HepG2 (cell line): Measurements from ENCODE around the gene SSBP1. TPM values are rescaled to one million over a fixed set of nuclear protein-coding genes. Genes with fewer than 3 reads are reported as not detected.

ENCODE experiments used
- ATAC-seq: fragments of 200-7000 bp; cut with Tn5 transposase; 3 replicates; pipeline ENCODE4 v1.9.1; 2020; ENCODE audit warnings: mild to moderate bottlenecking, moderate library complexity
- BruUV-seq: library from RNA; stranded (reverse); fragments of 400-500 nt; replicated peaks from 2 replicates; lab custom pipeline; 2021; lab: Mats Ljungman, UMichigan
- CTCF ChIA-PET: fragments of 300-600 bp; formaldehyde crosslinking; extraction: SDS; loops from one replicate; lab custom pipeline; 2021; ENCODE audit warnings: low total read pairs, inconsistent platforms, low intra/inter-chr PET ratio; lab: Yijun Ruan, JAX
- POLR2A ChIA-PET: fragments of 350-600 bp; sonication (Branson Sonifier 250); formaldehyde crosslinking; loops from one replicate; lab custom pipeline; 2020; ENCODE audit warnings: antibody characterized with exemption, inconsistent platforms; lab: Yijun Ruan, JAX
- DNase-seq: peaks from one replicate; pipeline ENCODE4 v3.0.0-alpha.2; 2015; ENCODE audit warnings: low spot score
- FAIRE-seq: peaks from 3 replicates; lab custom pipeline; 2011; peaks lifted over from hg19 to GRCh38; lab: Jason Lieb, UNC
- H2AFZ ChIP-seq: one replicate; pipeline ENCODE4 v1.6.1; 2011; ENCODE audit warnings: low read length, inconsistent platforms
- H3K27ac ChIP-seq: fragments of 300-600 bp; 3 replicates; pipeline ENCODE4 v1.8.0; 2011; ENCODE audit warnings: mixed run types, mild to moderate bottlenecking, mixed read lengths, low read length, inconsistent platforms; ENCODE audit not compliant: insufficient read depth; ENCODE audit errors: extremely low read length
- H3K27me3 ChIP-seq, 2 experiments: fragments of 200-600 bp in 1 of 2; 2 replicates in 1 of 2; 3 replicates in 1 of 2; pipeline versions ENCODE4 v1.6.0 to v1.8.0; 2011; ENCODE audit warnings: low read length in 2 of 2, mild to moderate bottlenecking in 2 of 2, moderate library complexity in 2 of 2, inconsistent platforms in 1 of 2; ENCODE audit not compliant: insufficient read depth in 2 of 2, control insufficient read depth in 1 of 2
- H3K36me3 ChIP-seq, 2 experiments: fragments of 200-600 bp in 1 of 2; replicated peaks in 1 of 2; 2 replicates in 1 of 2; 3 replicates in 1 of 2; pipeline versions ENCODE4 v1.5.1 to v1.8.0; 2011; ENCODE audit warnings: low read length in 2 of 2, inconsistent platforms in 1 of 2; ENCODE audit not compliant: insufficient read depth in 2 of 2, control insufficient read depth in 1 of 2
- H3K4me1 ChIP-seq: 2 replicates; pipeline ENCODE4 v1.5.1; 2012; ENCODE audit warnings: low read length, inconsistent platforms; ENCODE audit not compliant: insufficient read depth
- H3K4me2 ChIP-seq: 2 replicates; pipeline ENCODE4 v1.6.0; 2011; ENCODE audit warnings: low read depth, low read length, inconsistent platforms
- H3K4me3 ChIP-seq, 3 experiments: fragments of 200-600 bp in 1 of 3; sonication (generic), shearing (Covaris generic) in 1 of 3; replicated peaks in 1 of 3; 2 replicates each; pipeline ENCODE4 v1.5.1; 2011 to 2016; ENCODE audit warnings: low read length in 3 of 3, inconsistent platforms in 2 of 3, low read depth in 2 of 3, mild to moderate bottlenecking in 2 of 3, control low read depth in 1 of 3, mixed read lengths in 1 of 3; ENCODE audit not compliant: insufficient read depth in 1 of 3
- H3K79me2 ChIP-seq: one replicate; pipeline ENCODE4 v1.6.1; 2011; ENCODE audit warnings: low read length, inconsistent platforms; ENCODE audit not compliant: insufficient read depth
- H3K9ac ChIP-seq: 2 replicates; pipeline ENCODE4 v1.6.0; 2011; ENCODE audit warnings: mild to moderate bottlenecking, low read depth, low read length, inconsistent platforms; ENCODE audit not compliant: insufficient read depth
- H3K9me3 ChIP-seq: 2 replicates; pipeline ENCODE4 v1.5.1; 2012; ENCODE audit warnings: mild to moderate bottlenecking, low read length
- H4K20me1 ChIP-seq: 2 replicates; pipeline ENCODE4 v1.6.0; 2011; ENCODE audit warnings: inconsistent platforms, mild to moderate bottlenecking, low read length, moderate library complexity; ENCODE audit not compliant: insufficient read depth
- ARID2 ChIP-seq: sonication (generic); formaldehyde crosslinking; IDR thresholded peaks from 2 replicates; pipeline ENCODE4 v1.8.1; 2022; ENCODE audit warnings: mild to moderate bottlenecking, missing genetic modification reagents, borderline replicate concordance
- CENPBD1 ChIP-seq: sonication (generic); formaldehyde crosslinking; IDR thresholded peaks from 2 replicates; pipeline ENCODE4 v1.8.0; 2022; ENCODE audit warnings: missing genetic modification reagents, low read depth, mild to moderate bottlenecking, borderline replicate concordance
- HMG20A ChIP-seq: IDR thresholded peaks from 2 replicates; pipeline ENCODE4 v1.6.1; 2016; ENCODE audit warnings: borderline replicate concordance
- MTA3 ChIP-seq: sonication (generic); formaldehyde crosslinking; IDR thresholded peaks from 2 replicates; pipeline ENCODE4 v1.4.0; 2020; ENCODE audit warnings: missing genetic modification reagents
- NFRKB ChIP-seq: fragments of 450-650 bp; IDR thresholded peaks from 2 replicates; pipeline ENCODE4 v1.6.1; 2017
- RAD21 ChIP-seq: fragments of 450-650 bp; formaldehyde crosslinking; IDR thresholded peaks from 2 replicates; pipeline ENCODE4 v1.5.0; 2020; ENCODE audit warnings: mild to moderate bottlenecking
- RARG ChIP-seq: sonication (generic); formaldehyde crosslinking; IDR thresholded peaks from 2 replicates; pipeline ENCODE4 v1.4.0; 2020; ENCODE audit warnings: low read depth, mild to moderate bottlenecking, missing genetic modification reagents
- YEATS4 ChIP-seq: sonication (generic); formaldehyde crosslinking; IDR thresholded peaks from 2 replicates; pipeline ENCODE4 v1.4.0; 2020; ENCODE audit warnings: missing genetic modification reagents, borderline replicate concordance
- ZBTB25 ChIP-seq: IDR thresholded peaks from 2 replicates; pipeline ENCODE4 v1.6.1; 2018; ENCODE audit warnings: missing genetic modification reagents
- ZFP82 ChIP-seq: sonication (generic); formaldehyde crosslinking; IDR thresholded peaks from 2 replicates; pipeline ENCODE4 v1.5.1; 2020; ENCODE audit warnings: mild to moderate bottlenecking, missing genetic modification reagents, borderline replicate concordance
- ZFY ChIP-seq: sonication (generic); formaldehyde crosslinking; IDR thresholded peaks from 2 replicates; pipeline ENCODE4 v1.4.0; 2020; ENCODE audit warnings: missing genetic modification reagents
- ZMAT5 ChIP-seq: sonication (generic); formaldehyde crosslinking; IDR thresholded peaks from 2 replicates; pipeline ENCODE4 v1.5.0; 2020; ENCODE audit warnings: mild to moderate bottlenecking, low read depth, missing genetic modification reagents, borderline replicate concordance
- ZNF546 ChIP-seq: sonication (generic); formaldehyde crosslinking; conservative IDR thresholded peaks from 2 replicates; pipeline ENCODE4 v1.8.1; 2023; ENCODE audit warnings: mild to moderate bottlenecking, missing genetic modification reagents
- ZSCAN9 ChIP-seq: IDR thresholded peaks from 2 replicates; pipeline ENCODE4 v1.6.1; 2016; ENCODE audit warnings: borderline replicate concordance
- WGBS: methylation state at CpG from one replicate; pipeline ENCODE4 v1.1.6; 2017; ENCODE audit warnings: low lambda C conversion rate; 5-methylcytosine and 5-hydroxymethylcytosine counted together
- in situ Hi-C: cut with HindIII; loops from 2 replicates; pipeline ENCODE4 v1.10.0; 2017; ENCODE audit warnings: low pct_unique_long_range_greater_than_20kb; ENCODE audit not compliant: extremely low pct_ligation_motif_present
- intact Hi-C: fragments of 100-400 bp; cut with micrococcal nuclease; formaldehyde crosslinking; loops from one replicate; pipeline ENCODE4 v1.10.0; 2022; ENCODE audit not compliant: unreplicated experiment
- polyA plus RNA-seq, 8 experiments: library from polyadenylated mRNA; depleted of rRNA in 3 of 8; stranded (reverse) in 7 of 8; unstranded in 1 of 8; fragments of >200 nt; fragmentation: Illumina TruSeq in 4 of 8; extraction: Trizol in 4 of 8; gene quantifications; 2 replicates each; pipeline versions ENCODE4 v1.2.1 to v1.2.3, GENCODE V29; 2011 to 2016; ENCODE audit warnings: low read depth in 4 of 8, missing spikeins in 1 of 8, mixed read lengths in 1 of 8; ENCODE audit not compliant: insufficient read depth in 1 of 8
- total RNA-seq, 5 experiments: library from RNA; depleted of rRNA; stranded (reverse); fragments of >200 nt; fragmentation: Illumina TruSeq; extraction: Trizol; gene quantifications; 2 replicates each; pipeline ENCODE4 v1.2.3, GENCODE V29; 2016; ENCODE audit warnings: low read depth in 1 of 5

SSBP1 gene
- total and polyA plus RNA-seq, 2 of the 13 experiments (the other 11 are each of a cell fraction or from before 2014, with no cell fraction given): 64.4 to 254 TPM

GRCh38 chr7:141708351-141708750 lies 29.8 kb upstream of the SSBP1 start, which contains the start of gene WEE2:
WEE2 (plus strand) TSS chr7:141708353; CDS start chr7:141708759, 406 bp downstream.
- 68% methylated on average over 6 of the region's 6 CpGs for WGBS
- DNase-seq (no peak), FAIRE-seq (no peak), ATAC-seq (no peak)
- Histone ChIP-seq H2AFZ (no peak within 1 kb of the TSS), H3K27ac (no peak within 1 kb of the TSS), H3K27me3 (peaks cover 0 to 14% of the 10 kb centered on the region in 2 experiments; a peak in 3 of 5 replicates), H3K79me2 (no peaks in the 10 kb centered on the region), H3K4me1 (peaks cover 13% of the 10 kb centered on the region), H3K9ac (no peak within 1 kb of the TSS), H3K4me2 (no peak within 1 kb of the TSS), H3K4me3 (no peak within 1 kb of the TSS), H3K36me3 (no peaks in the 10 kb centered on the region), H4K20me1 (no peaks in the 10 kb centered on the region), H3K9me3 (no peaks in the 10 kb centered on the region)
- intact Hi-C loops (no loop called here), in situ Hi-C loops (no loop called here)
- BruUV-seq: no TSS peak
- TF ChIP-seq CENPBD1 (CRISPR knock-in tag): no peak
- no peak for TF ChIP-seq RAD21 (CRISPR knock-in tag)
- ChIA-PET POLR2A (interaction anchor here (1.2 to 1.6 kb wide), 2 partner anchors 12 to 29 kb away, joined by 3 to 7 read pairs; partner anchors contain the start of gene SSBP1), CTCF (no interaction called here)

GRCh38 chr7:141709318-141709717 lies 28.8 kb upstream of the SSBP1 start:
- no peak for FAIRE-seq
- no peaks in the 10 kb centered on the region for H4K20me1 ChIP-seq
- intact Hi-C loops (no loop called here), in situ Hi-C loops (no loop called here)
- H3K27me3 ChIP-seq: peaks cover 0 to 12% of the 10 kb centered on the region in 2 experiments; a peak in 3 of 5 replicates
- H3K4me2 ChIP-seq: no peak overlapping the region
- no peak for DNase-seq
- 38% methylated on average over 2 of the region's 2 CpGs for WGBS
- no peaks in the 10 kb centered on the region for H3K9me3 ChIP-seq
- ChIA-PET CTCF (interaction anchor here (0.7 kb wide), 1 partner anchor 55 kb away, joined by 3 read pairs; no protein-coding TSS in a partner anchor), POLR2A (interaction anchor here (1.6 kb wide), 1 partner anchor 13 kb away, joined by 3 read pairs; no protein-coding TSS in a partner anchor)
- no peaks in the 10 kb centered on the region for H3K36me3 ChIP-seq
- no peak for ATAC-seq
- no peak overlapping the region for H3K27ac ChIP-seq
- H3K9ac ChIP-seq: no peak overlapping the region
- no TSS peak for BruUV-seq
- TF ChIP-seq ARID2 (CRISPR knock-in tag) (no peak), NFRKB (no peak), MTA3 (CRISPR knock-in tag) (no peak), ZFP82 (CRISPR knock-in tag) (no peak), ZFY (CRISPR knock-in tag) (no peak), HMG20A (CRISPR knock-in tag) (no peak), ZBTB25 (CRISPR knock-in tag) (no peak), ZSCAN9 (CRISPR knock-in tag) (no peak), ZNF546 (no peak), RARG (CRISPR knock-in tag) (no peak), YEATS4 (CRISPR knock-in tag) (no peak), ZMAT5 (CRISPR knock-in tag) (no peak)
- no peak overlapping the region for H2AFZ ChIP-seq
- H3K79me2 ChIP-seq: no peaks in the 10 kb centered on the region
- H3K4me1 ChIP-seq: peaks cover 4% of the 10 kb centered on the region
- H3K4me3 ChIP-seq: no peak overlapping the region
